Testis (tissue), 2 donors: ENCODE data around the gene BNC1.

ENCODE experiments used
- CTCF ChIP-seq, 3 experiments: fragments of 450-650 bp in 2 of 3; fragments of 200-600 bp in 1 of 3; sonication (generic) in 1 of 3; IDR thresholded peaks; one replicate each; pipeline ENCODE4 v1.5.1; 2016 to 2019; ENCODE audit warnings: antibody characterized with exemption in 3 of 3, mild to moderate bottlenecking in 2 of 3, moderate library complexity in 1 of 3
- POLR2A ChIP-seq: fragments of 450-650 bp; IDR thresholded peaks from one replicate; pipeline ENCODE4 v1.6.1; 2017; ENCODE audit warnings: antibody characterized with exemption, mild to moderate bottlenecking, moderate library complexity

- TF ChIP-seq CTCF (IDR thresholded peaks at IDR 0.05) (no peak), POLR2A (no peak)
These were observed 16.4 kb upstream of the BNC1 start for GRCh38 chr15:83300826-83301225.
